Measurements from ENCODE around the gene PRSS12. TPM values are rescaled to one million over a fixed set of nuclear protein-coding genes. Genes with fewer than 3 reads are reported as not detected.

Gene PRSS12
- total RNA-seq, 1 experiment from 2014 or later = 5.4 TPM

GRCh38 chr4:118356731-118357130 lies 3.9 kb upstream of the PRSS12 start:
- Histone ChIP-seq H2BK12ac (ENCODE audit: insufficient read length, low read depth, low read length) (no peak overlapping the region), H4K5ac (ENCODE audit: insufficient read length, low read depth, low read length) (no peak overlapping the region), H3K56ac (ENCODE audit: insufficient read length, low read depth, low read length) (no peak overlapping the region), H3K4me2 (ENCODE audit: insufficient read depth, insufficient read length, low read length) (no peak overlapping the region), H3K4ac (ENCODE audit: low read depth, low read length) (no peak overlapping the region), H3K14ac (ENCODE audit: insufficient read depth, low read length) (no peak overlapping the region), H2BK5ac (ENCODE audit: insufficient read length, low read length) (no peak overlapping the region), H3K79me2 (ENCODE audit: insufficient read depth, low read length) (no peaks in the 10 kb centered on the region), H3K27me3 (ENCODE audit: insufficient read depth, low read length) (peaks cover 2% of the 10 kb centered on the region; the same call in 1 of the 2 replicates), H4K91ac (ENCODE audit: insufficient read length, low read depth, low read length) (no peak overlapping the region), H3K23me2 (ENCODE audit: insufficient read length, low read depth, low read length, poor library complexity, severe bottlenecking) (peaks cover 12% of the 10 kb centered on the region), H2AFZ (ENCODE audit: low read length) (no peak overlapping the region), H3K27ac (ENCODE audit: insufficient read length, low read depth, low read length) (no peak overlapping the region), H3K18ac (ENCODE audit: insufficient read length, low read depth, low read length) (no peak overlapping the region), H3K4me1 (ENCODE audit: insufficient read depth, low read length) (no peaks in the 10 kb centered on the region; the same call in none of the 2 replicates), H4K20me1 (ENCODE audit: control insufficient read depth, insufficient read depth, insufficient read length) (no peaks in the 10 kb centered on the region), H2BK120ac (ENCODE audit: low read depth, low read length, poor library complexity, severe bottlenecking) (no peak overlapping the region), H3K23ac (ENCODE audit: insufficient read length, low read depth, low read length) (no peak overlapping the region), H4K8ac (replicated peaks; ENCODE audit: insufficient read length, low read depth, low read length) (no peak overlapping the region), H3K9me3 (ENCODE audit: control insufficient read depth, low read depth, low read length) (no peaks in the 10 kb centered on the region), H2AK5ac (ENCODE audit: insufficient read length, low read length) (no peak overlapping the region), H2BK15ac (ENCODE audit: low read depth, low read length) (no peak overlapping the region), H3K9ac (ENCODE audit: extremely low read depth, insufficient read length, low read length) (no peak overlapping the region), H3K79me1 (ENCODE audit: insufficient read depth, low read depth, low read length, poor library complexity, severe bottlenecking) (no peaks in the 10 kb centered on the region), H2BK20ac (ENCODE audit: low read depth, low read length, poor library complexity, severe bottlenecking) (no peak overlapping the region), H3T11ph (ENCODE audit: low read length) (no peak overlapping the region)
- Mint-ChIP-seq H3K36me3 (ENCODE audit: insufficient read depth in 1 of 3, low read depth in 3 of 3) (no peaks in the 10 kb centered on the region; a peak in 1 of 7 replicates), H3K27me3 (ENCODE audit: low read depth) (peaks cover 32% of the 10 kb centered on the region), H3K4me1 (peaks cover 18 to 20% of the 10 kb centered on the region in 2 experiments), H3K27ac (no peak overlapping the region), H3K4me3 (no peak overlapping the region), H3K9me3 (no peaks in the 10 kb centered on the region; a peak in 1 of 5 replicates)
- TF ChIP-seq CTCF (conservative IDR thresholded peaks at IDR 0.05) = no peak
- DNase-seq = no peak
- no CpG with 5 or more reads among the region's 1 CpG for WGBS (ENCODE audit: extremely low coverage, insufficient read length, low lambda C conversion rate)
